ENCODE measurements around the gene ZDHHC4. TPM values are rescaled to one million over a fixed set of nuclear protein-coding genes. Genes with fewer than 3 reads are reported as not detected.

The ZDHHC4 gene
- total RNA-seq, 1 donor from 2014 or later, result 5.1 TPM

- TF ChIP-seq CTCF (IDR thresholded peaks at IDR 0.05), result no peak
- no peaks in the 10 kb centered on the region for H3K36me3 ChIP-seq
- H3K9me3 ChIP-seq, result no peaks in the 10 kb centered on the region
- H3K4me3 ChIP-seq, result no peak overlapping the region
- H3K27me3 ChIP-seq, result no peaks in the 10 kb centered on the region
- DNase-seq (ENCODE audit: low spot score in 2 of 2), result no peak
- H3K4me1 ChIP-seq, result no peaks in the 10 kb centered on the region
- H3K27ac ChIP-seq, result no peak overlapping the region
- intact Hi-C loops (cut with DNase I), result no loop called here
Observed at GRCh38 chr7:6546498-6547251, 30.6 kb upstream of the ZDHHC4 start.

- Histone ChIP-seq H3K4me3 (no peak overlapping the region), H3K9me3 (no peaks in the 10 kb centered on the region), H3K27me3 (no peaks in the 10 kb centered on the region), H3K4me1 (no peaks in the 10 kb centered on the region), H3K27ac (no peak overlapping the region), H3K36me3 (no peaks in the 10 kb centered on the region)
- intact Hi-C loops (cut with DNase I), result no loop called here
- DNase-seq (ENCODE audit: low spot score in 2 of 2), result no peak
- no peak for TF ChIP-seq CTCF (IDR thresholded peaks at IDR 0.05)
Observed at GRCh38 chr7:6547400-6547799, 29.9 kb upstream of the ZDHHC4 start.

- no peak for DNase-seq (ENCODE audit: low spot score in 2 of 2)
- intact Hi-C loops (cut with DNase I), result no loop called here
- Histone ChIP-seq H3K4me3 (no peak within 1 kb of the TSS), H3K36me3 (no peaks in the 10 kb centered on the region), H3K9me3 (no peaks in the 10 kb centered on the region), H3K4me1 (no peaks in the 10 kb centered on the region), H3K27ac (no peak within 1 kb of the TSS), H3K27me3 (no peaks in the 10 kb centered on the region)
- no peak for TF ChIP-seq CTCF (IDR thresholded peaks at IDR 0.05)
Observed at GRCh38 chr7:6551016-6551511, 26.2 kb upstream of the ZDHHC4 start, which contains the start of gene GRID2IP. TSS of gene GRID2IP (minus strand) at chr7:6551461. CDS start at chr7:6551436, 25 bp downstream.

GRCh38 chr7:6553448-6554044 is 23.7 kb upstream of the ZDHHC4 start:
- H3K27me3 ChIP-seq, result no peaks in the 10 kb centered on the region
- H3K4me3 ChIP-seq, result no peak overlapping the region
- no peaks in the 10 kb centered on the region for H3K36me3 ChIP-seq
- no peaks in the 10 kb centered on the region for H3K9me3 ChIP-seq
- intact Hi-C loops (cut with DNase I), result no loop called here
- no peaks in the 10 kb centered on the region for H3K4me1 ChIP-seq
- DNase-seq (ENCODE audit: low spot score in 2 of 2), result no peak
- no peak for TF ChIP-seq CTCF (IDR thresholded peaks at IDR 0.05)
- H3K27ac ChIP-seq, result no peak overlapping the region

GRCh38 chr7:6554848-6555247 is 22.4 kb upstream of the ZDHHC4 start:
- H3K9me3 ChIP-seq, result no peaks in the 10 kb centered on the region
- no peak for TF ChIP-seq CTCF (IDR thresholded peaks at IDR 0.05)
- H3K27ac ChIP-seq, result no peak overlapping the region
- no peak for DNase-seq (ENCODE audit: low spot score in 2 of 2)
- H3K4me1 ChIP-seq, result no peaks in the 10 kb centered on the region
- H3K4me3 ChIP-seq, result no peak overlapping the region
- intact Hi-C loops (cut with DNase I), result no loop called here
- no peaks in the 10 kb centered on the region for H3K27me3 ChIP-seq
- H3K36me3 ChIP-seq, result no peaks in the 10 kb centered on the region

All from ascending aorta (tissue), 2 donors.